Hematopoietic multipotent progenitor cell treated with erythropoietin and hydrocortisone succinate and interleukin-3 and kit ligand, for 4 days (in vitro differentiated cells): ENCODE results near the gene LILRA6.
"Not testable (repeated sequence)": the region's sequence is repeated elsewhere in the genome, so short reads cannot be mapped to it uniquely, and the experiment has no call there.

Source experiments
- DNase-seq: peaks from one replicate; pipeline ENCODE4 v3.0.0-alpha.2; 2015

LILRA6 gene

DNA sequence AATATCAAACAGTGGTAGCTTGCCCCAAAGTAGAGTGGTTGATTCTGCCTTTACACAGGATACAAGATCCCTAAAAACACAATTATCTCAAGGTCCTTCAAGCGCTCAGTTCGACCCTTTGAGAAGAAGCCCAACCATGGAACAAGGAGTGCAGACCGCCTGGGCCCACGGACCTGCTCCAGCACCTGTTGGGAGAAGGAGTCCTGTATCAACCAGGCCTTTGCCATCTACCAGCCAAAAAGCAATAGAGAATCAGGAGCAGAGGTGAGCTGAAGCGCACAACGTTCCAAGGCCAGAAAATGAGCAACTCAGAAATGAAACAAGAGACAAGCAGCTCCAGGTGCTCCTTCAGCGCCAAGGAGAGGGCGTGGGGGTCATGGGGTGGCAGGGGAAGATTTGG lies 13.4 kb downstream of the LILRA6 start:
- DNase-seq, result no peak

DNA sequence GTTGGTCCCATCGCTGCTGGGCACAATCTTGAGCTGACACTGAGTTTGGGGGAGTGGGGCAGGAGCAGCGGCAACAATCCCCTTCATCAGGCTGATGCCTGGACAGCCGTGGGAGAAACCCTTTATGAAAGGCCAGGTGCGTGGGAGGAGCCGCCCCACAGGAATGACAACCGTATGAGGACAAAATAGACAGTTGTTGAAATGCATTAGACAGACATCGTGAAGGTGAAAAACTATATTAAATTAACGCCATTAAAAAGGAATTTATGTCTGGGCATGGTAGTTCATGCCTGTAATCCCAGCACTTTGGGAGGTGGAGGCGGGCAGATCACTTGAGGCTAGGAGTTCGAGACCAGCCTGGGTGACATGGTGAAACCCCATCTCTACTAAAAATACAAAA lies 18.0 kb downstream of the LILRA6 start:
- DNase-seq, result not testable (repeated sequence)

DNA sequence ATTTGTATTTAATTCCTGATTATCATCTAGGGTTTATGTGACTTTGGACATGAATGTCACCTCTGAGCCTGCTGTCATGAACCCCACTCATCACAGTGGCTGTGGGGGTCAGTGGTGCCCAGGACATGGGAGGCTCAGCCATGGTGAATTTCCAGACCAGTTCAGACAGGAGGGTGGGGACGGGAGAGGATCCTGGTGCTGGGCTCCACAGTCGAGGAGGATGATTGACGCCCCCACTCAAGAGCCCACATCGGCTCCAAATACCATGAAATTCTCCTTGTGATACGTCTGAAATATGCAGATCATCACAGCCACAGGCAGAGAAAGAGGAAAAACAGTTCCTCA lies 18.7 kb downstream of the LILRA6 start:
- DNase-seq, result not testable (repeated sequence)

DNA sequence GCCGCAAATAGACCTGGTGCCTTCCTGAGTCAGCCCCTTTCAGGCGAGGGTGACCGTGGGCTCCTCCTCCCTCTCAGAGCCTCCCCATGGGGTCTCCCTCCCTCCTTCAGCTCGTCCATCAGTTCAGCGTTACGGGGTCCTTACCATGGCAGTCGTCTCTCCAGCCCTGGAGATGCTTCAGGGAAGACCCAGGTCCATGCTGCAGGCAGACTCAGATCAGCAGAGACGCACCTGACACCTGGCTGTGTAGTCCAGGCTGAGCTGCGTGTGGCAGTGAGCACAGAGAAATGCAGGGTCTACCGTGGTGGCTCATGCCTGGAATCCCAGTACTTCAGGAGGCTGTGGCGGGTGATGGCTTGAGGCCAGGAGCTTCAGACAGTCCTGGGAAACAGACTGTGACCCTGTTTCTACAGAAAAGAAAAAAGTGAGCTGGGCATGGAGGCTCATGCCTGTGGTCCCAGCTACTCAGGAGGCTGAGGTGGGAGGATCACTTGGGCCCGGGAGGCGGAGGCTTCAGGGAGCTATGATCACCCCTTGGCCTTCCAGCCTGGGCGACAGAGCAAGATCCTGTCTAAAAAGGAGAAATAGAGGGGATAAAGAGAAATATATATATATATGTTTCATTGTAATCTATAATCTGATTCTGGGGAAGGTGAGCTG lies 19.2 kb downstream of the LILRA6 start:
- not testable (repeated sequence) for DNase-seq

DNA sequence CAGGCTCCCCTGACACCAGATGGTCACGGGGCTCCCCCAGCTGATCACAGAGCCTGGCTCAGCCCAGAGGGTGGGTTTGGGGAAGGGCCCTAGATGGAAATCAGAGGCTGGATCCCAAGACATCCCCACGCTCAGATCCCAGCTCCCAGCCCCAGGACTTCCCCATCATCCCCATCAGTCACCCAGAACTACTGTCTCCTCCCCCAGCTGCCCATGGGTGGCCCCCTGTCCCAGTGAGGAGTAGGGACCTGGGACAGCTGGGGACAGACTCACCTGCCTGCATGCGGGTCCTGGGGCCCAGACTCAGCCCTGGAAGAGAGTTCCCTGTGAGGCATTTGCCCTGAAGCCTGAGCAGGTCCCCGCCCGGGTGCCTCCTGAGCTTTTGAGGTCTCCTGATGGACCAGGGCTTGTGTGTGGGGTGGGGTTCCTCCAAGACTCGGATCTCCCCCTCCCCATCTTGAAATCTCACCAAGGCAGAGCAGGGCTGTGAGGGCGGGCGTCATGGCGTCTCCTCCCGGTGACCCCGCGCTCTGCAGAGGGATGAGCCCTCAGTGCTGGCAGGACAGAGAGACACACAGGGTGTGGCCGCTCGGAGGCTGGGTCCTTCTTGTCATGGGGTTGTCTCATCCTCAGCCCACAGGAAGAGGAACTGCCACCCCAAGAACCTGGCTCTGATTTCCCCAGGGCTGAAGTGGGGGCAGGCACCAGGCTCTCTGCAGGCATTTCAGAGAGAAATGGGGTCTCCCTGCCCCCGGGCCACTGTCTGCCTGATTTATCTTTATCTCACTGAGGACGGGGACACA lies 19.9 kb downstream of the LILRA6 start, which contains the start of gene LILRB3:
Gene LILRB3, minus strand, starts transcription at position 534 of the 803 bp plus-strand sequence. Its CDS starts 31 bp downstream, at position 503.
- not testable (repeated sequence) for DNase-seq

DNA sequence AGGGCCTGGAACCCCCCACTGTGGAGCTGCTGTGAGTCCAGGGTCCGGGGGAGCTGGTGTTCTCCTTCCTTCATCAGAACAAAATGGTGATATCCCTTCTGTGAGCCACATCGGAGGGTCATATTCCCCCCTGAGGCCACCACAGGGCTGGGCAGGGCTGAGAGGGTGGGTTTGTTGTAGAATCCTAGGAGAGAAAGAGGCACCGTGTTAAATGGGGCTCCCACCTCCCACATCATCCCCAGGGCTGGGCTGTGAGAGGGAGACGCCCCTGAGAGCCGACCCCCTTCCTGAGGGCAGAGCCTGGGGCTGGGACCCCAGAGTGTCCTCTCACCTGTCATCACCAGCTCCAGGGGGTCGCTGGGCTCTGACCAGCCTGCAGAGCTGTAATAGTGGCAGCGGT lies 20.6 kb downstream of the LILRA6 start:
- DNase-seq, result not testable (repeated sequence)

DNA sequence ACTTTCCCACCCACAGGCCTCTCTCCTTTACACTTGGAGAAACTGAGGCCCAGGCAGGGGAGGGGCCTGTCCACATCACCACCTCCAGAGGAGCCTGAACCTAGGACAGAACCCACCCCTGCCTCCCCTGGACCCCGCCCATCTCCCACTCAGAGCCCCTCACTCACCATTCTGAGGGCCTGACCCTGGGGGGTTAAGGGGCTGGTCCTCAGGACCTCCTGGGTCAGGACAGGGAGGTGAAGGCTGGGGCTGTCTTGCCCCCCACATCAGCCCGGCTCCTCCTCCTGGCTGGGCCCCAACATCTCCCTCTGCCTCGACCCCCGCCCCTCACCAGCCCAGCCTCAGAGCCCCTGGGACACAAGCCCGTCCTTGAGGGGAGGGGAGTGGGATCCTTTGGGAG lies 22.9 kb downstream of the LILRA6 start:
- DNase-seq, result not testable (repeated sequence)

DNA sequence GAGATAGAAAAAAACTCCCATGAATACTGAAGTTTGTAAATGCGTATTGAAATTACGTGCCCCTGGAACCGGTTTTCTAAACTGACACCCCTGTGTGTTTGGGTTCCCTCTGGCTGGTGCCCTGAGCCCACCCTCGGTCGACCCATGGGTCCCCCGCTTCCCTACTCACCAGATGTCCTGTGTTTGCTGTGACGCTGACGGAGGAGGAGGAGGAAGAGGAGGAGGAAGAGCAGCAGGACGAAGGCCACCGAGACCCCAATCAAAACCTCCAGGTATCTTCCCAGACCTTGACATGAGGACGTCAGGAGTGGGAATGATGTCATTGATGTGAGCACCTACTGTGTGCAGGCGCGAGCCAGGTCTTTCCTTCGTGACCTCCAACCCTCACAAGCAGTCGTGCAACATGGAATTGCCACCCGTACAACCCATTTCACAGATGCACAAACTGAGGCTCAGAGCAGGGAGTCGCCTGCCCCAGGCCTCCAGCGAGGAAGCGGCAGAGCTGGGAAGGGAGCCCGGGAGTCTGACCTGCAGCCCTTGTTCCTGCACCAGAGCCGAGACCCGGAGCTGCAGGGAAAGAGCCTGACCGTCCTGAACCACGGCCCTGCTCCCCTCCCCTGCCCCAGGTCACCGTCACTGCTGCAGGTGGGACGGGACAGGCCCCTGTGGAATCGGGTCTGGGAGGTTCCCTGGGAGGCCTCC lies 23.5 kb downstream of the LILRA6 start:
- DNase-seq, result no peak

DNA sequence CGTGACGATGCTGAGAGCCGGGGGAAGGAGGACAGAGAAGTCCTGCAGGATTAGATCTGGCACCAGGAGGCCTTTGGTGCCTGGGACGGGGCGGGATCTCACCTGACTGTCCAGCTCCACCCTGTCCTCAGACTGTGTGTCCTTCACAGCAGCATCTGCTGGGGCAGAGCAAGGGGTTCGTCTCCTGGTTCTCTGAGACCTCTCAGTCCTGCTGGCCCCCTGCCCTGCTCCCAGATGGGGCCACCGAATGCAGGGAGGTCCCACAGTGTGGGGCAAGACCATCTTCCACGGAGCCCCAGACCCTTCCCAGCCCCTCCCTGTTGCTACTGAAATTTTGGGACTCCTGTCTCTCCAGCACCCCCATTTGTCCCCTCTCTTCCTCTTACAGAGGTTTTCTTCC lies 24.3 kb downstream of the LILRA6 start:
- no peak for DNase-seq

DNA sequence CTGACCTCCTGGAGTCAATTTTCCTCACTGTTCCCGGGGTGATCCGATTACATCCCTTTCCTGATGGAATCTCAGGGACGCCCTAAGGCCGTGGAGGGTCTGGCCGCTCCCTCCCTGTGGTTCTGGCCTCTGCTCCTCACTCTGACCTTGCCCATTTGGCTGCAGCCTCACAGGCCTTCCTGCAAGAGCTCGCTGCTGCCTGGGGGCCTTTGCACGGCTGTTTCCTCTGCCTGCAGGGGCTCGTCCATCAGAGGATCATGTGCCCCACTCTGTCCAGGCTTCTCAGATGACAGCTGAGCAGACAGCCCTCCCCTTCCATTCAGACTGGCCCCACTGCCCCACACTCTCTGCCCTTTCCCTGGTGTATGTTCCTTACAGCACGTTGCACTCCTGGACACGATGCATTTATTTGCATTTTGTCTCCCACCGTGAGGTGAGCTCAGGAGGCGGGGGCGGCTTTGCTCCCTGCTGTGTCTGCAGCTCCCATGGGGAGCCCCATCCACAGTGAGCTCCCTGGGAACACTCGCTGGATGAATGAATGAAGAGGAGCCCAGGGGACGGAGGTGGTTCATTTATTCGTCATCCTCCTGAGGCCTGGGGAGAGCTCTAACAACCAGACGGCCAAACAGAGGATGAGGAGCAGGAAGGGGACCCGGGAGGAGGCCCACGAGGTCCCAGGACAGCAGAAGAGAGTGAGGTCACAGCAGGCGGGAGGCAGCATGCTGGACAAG lies 24.9 kb downstream of the LILRA6 start:
- DNase-seq, result not testable (repeated sequence)

DNA sequence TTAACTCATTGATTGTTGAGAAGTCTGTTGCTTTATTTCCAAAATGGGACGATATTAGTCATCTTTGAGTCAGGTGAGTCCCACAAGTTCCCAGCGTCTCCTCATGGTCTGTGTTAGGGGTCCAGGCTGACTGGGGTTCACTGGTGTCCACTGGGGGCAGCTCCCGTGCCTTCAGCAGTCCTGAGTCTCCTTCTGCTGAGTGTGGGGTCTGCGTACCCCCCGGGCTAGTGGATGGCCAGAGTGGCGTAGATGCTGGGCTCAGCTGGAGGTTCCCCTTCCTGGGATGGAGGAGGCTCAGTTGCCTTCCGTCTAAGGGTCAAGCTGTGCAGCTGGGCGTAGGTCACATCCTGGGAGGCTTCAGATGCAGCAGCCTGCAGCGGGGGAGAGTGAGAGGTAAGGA lies 25.7 kb downstream of the LILRA6 start:
- no peak for DNase-seq

DNA sequence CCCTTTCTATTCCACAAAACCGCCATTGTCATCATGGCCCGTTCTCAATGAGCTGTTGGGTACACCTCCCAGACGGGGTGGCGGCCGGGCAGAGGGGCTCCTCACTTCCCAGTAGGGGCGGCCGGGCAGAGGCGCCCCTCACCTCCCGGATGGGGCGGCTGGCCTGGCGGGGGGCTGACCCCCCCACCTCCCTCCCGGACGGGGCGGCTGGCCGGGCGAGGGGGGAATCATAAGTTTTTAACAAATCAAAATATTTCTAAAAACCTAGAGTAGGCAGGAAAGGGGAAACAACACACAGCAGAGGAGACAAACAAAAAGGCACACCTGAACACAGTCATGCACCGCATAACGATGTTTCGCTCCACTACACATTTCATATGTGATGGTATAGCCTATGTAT lies 27.9 kb downstream of the LILRA6 start:
- not testable (repeated sequence) for DNase-seq

DNA sequence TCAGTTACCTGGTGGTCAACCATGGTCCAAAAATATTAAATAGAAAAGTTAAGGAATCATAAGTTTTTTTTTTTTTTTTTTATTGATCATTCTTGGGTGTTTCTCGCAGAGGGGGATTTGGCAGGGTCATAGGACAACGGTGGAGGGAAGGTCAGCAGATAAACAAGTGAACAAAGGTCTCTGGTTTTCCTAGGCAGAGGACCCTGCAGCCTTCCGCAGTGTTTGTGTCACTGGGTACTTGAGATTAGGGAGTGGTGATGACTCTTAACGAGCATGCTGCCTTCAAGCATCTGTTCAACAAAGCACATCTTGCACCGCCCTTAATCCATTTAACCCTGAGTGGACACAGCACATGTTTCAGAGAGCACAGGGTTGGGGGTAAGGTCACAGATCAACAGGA lies 28.4 kb downstream of the LILRA6 start:
- not testable (repeated sequence) for DNase-seq

DNA sequence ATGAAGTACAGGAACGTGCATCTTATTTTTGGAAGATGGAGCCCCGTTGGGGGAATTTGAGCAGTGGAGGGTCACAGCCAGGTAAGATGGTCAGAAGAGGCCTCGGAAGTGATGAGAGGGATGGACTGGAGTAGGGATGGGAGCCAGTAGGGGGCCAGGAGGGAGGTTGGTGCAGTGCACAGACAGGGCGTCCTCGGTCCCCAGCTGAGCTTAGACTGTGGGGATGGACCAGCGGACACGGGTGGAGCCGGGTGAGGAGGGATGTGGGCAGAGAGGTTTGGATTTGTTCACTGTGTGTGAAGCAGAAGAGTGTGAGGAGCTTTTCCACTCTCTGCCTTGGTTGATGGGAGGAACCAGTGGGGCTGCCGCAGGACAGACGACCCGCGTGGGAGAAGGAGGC lies 31.4 kb downstream of the LILRA6 start:
- DNase-seq, result no peak

DNA sequence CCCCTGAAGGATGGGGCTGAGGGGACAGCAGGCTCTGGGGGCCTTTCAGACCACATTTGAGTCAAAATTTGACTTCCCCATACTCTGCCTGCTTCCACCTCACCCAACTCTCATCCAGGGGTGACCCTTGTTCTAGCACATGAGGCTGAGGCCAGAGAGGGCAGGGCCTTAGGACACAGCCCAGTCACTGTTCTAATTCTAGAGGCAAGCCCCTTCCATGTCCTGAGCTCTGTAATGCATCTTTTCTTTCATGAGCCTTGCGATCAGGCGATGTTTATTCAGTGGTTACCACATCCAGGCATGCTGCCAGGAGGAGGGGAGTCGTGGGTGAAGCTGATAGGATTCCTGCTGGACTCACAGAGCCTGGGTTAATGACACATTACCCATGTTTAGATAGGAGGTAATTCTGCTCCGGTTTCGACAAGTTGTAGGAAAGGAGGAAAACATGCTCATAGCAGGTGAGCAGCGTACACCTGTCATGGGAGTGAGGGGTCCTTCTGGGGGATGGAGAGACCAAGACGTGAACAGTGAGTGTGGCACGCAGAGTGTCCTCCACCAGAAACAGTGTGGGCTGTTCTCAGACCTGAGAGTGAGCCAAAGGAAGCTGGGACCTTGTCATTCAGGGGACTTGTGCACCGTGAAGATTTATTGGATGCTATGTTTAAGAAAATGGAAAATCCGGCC lies 32.6 kb downstream of the LILRA6 start:
- DNase-seq, result peak; percentile 97

DNA sequence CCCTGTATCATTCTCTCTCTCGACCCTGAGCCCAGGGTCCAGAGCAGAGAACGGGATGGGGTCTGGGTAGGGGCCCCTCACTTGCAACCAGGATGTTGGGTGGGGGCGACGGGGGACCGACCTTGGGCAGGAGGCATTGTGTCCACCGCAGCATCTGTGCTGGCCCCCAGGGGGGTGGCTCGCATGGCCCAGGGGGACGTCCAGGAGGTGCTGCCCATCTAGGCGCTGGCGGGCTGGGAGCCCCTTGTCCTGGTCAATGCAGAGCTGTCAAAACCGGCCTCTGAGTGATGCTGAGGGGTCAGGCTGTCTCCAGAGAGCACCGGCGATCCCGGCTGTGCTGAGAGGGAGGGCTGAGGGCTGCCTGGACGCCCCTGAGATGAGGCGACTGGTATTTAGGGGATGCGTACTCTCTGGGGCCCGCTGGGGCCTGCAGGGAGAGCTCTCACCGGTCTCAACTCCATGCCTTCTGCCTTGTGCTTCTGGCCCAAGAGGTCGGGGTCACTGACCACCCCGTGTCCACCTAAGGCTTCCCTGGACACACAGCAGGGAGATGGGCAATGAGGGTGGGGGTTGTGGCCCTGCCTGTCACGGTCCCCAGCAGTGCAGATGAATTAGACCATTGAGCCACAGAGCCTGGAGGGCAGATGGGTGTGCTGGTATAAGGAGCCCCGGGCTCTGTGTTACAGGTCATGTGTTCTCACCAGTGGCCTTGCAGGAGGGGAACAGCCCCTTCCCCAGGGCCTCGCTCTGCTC lies 33.4 kb downstream of the LILRA6 start:
- no peak for DNase-seq

DNA sequence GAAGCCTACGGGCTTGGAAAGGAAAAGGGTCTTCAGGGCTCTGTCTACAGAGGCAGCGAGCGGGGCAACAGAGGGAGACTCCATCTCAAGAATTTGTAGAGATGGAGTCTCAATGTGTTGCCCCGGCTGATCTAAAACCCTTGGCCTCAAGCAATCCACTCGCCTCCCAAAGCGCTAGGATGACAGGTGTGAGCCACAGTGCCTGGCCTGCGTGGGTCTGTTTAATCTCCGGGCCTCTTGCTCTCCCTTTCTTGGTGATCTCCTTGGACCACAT lies 33.9 kb downstream of the LILRA6 start:
- DNase-seq, result no peak

DNA sequence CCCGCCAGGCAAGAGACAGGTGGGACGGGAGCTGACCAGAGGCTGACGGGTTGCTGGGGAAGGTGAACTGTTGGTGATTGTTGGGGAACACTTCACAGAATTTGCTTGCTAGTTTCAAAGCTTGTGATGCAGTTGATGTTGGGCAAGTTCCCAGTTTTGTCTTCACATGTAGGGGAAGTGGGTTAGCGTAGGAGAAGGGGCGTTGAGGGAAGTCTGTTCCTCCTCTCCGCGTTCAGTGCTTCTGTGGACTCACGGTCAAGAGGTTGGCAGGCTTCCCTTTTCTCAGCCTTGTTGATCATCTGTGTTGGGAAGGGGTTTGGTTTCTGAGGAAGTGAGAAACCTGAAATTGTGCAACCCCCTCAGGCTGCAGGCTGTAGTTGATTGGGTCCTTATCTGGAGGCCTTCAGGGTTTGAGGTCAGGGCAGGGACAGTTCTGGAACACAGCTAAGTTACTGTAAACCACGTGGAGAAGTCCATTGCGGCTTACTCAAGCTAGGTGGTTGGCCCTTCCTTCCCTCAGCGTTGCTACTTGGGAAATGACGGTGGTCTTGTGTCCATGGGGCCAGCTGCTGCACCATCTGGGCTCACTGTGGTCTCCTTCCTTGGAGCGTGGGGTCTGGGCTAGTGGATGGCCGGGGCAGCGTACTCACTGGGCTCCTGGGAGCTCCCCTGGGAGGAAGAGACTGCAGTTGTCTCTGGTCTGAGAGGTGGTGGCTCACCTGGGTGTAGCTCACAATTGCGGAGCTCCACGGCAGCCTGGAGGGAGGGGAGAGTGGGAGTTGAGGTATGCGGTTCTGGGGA lies 34.4 kb downstream of the LILRA6 start:
- peak; percentile 99 for DNase-seq

DNA sequence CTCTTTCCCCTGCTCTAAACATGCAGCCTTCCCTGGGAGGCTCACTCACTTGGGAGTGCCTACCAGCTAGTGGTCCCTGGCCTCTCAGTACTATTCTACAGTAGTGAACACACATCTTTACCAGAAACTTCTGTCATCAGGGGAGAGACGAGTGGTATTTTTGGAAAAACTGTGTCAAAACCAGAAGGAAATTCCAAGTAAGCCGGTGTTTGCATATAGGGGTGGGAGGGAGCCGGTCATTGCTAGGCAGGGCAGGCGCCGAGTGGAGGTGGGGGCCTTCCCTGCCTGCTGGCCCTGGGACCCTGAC lies 35.0 kb downstream of the LILRA6 start:
- DNase-seq, result no peak

DNA sequence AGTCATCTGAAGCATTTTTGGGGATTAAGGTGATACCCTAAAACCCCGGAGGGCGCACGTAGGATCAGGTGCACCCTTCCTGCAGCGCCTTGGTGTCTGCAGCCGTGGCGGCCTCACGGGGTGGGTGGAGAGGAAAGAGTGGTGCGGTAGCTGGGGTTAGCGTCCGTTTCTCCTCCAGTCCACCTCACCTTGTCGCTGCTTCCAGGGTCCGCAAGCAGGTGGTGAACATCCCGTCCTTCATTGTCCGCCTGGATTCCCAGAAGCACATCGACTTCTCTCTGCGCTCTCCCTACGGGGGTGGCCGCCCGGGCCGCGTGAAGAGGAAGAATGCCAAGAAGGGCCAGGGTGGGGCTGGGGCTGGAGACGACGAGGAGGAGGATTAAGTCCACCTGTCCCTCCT lies 35.4 kb downstream of the LILRA6 start:
- DNase-seq, result not testable (repeated sequence)

DNA sequence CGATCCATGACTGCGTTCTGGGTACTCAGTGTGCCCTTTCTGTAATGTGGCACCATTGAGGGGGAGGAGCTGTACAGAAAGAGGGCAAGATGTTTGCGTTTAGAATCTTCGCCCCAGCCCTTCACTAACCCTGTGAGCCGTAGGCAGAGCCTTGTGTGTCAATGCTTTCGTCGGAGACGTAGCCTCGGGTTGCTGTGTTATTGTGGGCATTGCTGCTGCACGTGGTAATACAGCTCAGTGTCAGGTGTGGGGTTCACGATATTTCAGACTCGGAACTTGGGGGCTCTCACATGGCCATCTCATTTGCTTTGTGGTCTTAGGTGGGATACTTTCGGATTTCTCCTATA lies 35.8 kb downstream of the LILRA6 start:
- DNase-seq, result no peak
